GM12891 (cell line): ENCODE measurements around the gene MGLL.

Experiments used
- PAX5 ChIP-seq: IDR thresholded peaks from 2 replicates; pipeline ENCODE4 v1.6.1; 2011; ENCODE audit warnings: low read length, moderate library complexity, mild to moderate bottlenecking; ENCODE audit not compliant: insufficient read depth, severe bottlenecking
- POLR2A ChIP-seq: IDR thresholded peaks from 2 replicates; pipeline ENCODE4 v1.6.1; 2011; ENCODE audit warnings: low read depth, low read length, control low read depth
- POLR2AphosphoS5 ChIP-seq: IDR thresholded peaks from 2 replicates; pipeline ENCODE4 v1.6.1; 2011; ENCODE audit warnings: low read depth, low read length, control low read depth
- POU2F2 ChIP-seq: IDR thresholded peaks from 2 replicates; pipeline ENCODE4 v1.6.1; 2011; ENCODE audit warnings: low read depth, mild to moderate bottlenecking, control low read depth, low read length, moderate library complexity
- SPI1 ChIP-seq: IDR thresholded peaks from 2 replicates; pipeline ENCODE4 v1.6.1; 2011; ENCODE audit warnings: low read depth, low read length, control low read depth
- TAF1 ChIP-seq: IDR thresholded peaks from 2 replicates; pipeline ENCODE4 v1.6.1; 2011; ENCODE audit warnings: low read depth, low read length, control low read depth

DNA sequence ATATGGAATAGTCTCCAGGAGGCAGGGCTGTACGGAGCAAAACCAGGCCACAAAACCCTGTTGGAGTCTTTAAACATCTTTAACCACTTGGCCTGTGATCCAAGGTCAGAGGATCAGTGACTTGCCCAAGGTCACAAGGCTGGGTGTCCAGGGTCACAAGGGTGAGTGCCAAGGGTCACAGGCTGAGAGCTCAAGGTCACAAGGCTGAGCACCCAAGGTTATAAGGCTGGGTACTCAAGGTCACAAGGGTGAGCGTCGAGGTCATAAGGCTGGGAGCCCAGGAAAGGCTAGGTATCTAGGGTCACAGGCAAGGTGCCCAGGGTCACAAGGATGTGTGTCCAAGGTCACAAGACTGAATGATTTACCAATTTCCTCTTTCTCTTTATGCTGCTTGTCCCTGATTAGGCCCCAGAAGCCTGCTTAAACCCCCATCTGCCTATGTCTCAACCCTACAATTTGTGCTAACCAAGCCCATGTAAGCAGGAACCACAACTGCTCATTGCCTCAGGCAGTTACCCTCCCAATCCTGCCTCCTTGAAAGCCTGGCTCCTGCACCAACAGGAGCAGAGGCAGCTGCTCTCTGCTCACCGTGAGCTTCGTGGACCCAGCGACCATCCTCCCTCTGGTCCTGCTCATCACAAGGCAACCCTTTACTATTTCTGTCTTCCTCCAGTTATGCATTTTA, 51.5 kb downstream of the MGLL start:
- TF ChIP-seq POLR2AphosphoS5 (no peak), POLR2A (no peak), TAF1 (no peak), PAX5 (no peak), POU2F2 (no peak), SPI1 (no peak)
